Hepatocyte (in vitro differentiated cells): ENCODE results near the gene LINS1. TPM values are rescaled to one million over a fixed set of nuclear protein-coding genes. Genes with fewer than 3 reads are reported as not detected.

Experiments used
- DNase-seq: peaks from one replicate; pipeline ENCODE4 v3.0.0-alpha.2; 2016; ENCODE audit warnings: low spot score
- H2AFZ ChIP-seq: fragments of 200-600 bp; sonication (generic); 2 replicates; pipeline ENCODE4 v1.6.0; 2016; ENCODE audit warnings: antibody characterized with exemption, mild to moderate bottlenecking
- H3K27ac ChIP-seq: fragments of 200-600 bp; sonication (generic); 2 replicates; pipeline ENCODE4 v1.5.1; 2016; ENCODE audit warnings: mild to moderate bottlenecking
- H3K27me3 ChIP-seq: fragments of 200-600 bp; sonication (generic); 2 replicates; pipeline ENCODE4 v1.6.1; 2016
- H3K36me3 ChIP-seq: fragments of 200-600 bp; sonication (generic); replicated peaks from 2 replicates; pipeline ENCODE4 v1.5.1; 2016; ENCODE audit warnings: low read depth; ENCODE audit not compliant: insufficient read depth
- H3K4me1 ChIP-seq: fragments of 200-600 bp; sonication (generic); 2 replicates; pipeline ENCODE4 v1.5.1; 2016; ENCODE audit warnings: mild to moderate bottlenecking, moderate library complexity; ENCODE audit not compliant: insufficient read depth
- H3K4me2 ChIP-seq: fragments of 200-600 bp; sonication (generic); 2 replicates; pipeline ENCODE4 v1.6.0; 2016
- H3K4me3 ChIP-seq: fragments of 200-600 bp; sonication (generic); 2 replicates; pipeline ENCODE4 v1.5.1; 2016; ENCODE audit warnings: mild to moderate bottlenecking
- H3K79me2 ChIP-seq: fragments of 200-600 bp; sonication (generic); 2 replicates; pipeline ENCODE4 v1.6.0; 2017; ENCODE audit warnings: mild to moderate bottlenecking
- H3K9me2 ChIP-seq: fragments of 200-600 bp; sonication (generic); replicated peaks from 2 replicates; pipeline ENCODE4 v1.6.0; 2017; ENCODE audit warnings: mild to moderate bottlenecking; ENCODE audit not compliant: insufficient read depth
- H3K9me3 ChIP-seq: fragments of 200-600 bp; sonication (generic); 2 replicates; pipeline ENCODE4 v1.5.1; 2016; ENCODE audit warnings: low read depth, mild to moderate bottlenecking
- H4K20me1 ChIP-seq: fragments of 200-600 bp; sonication (generic); 2 replicates; pipeline ENCODE4 v1.6.0; 2016; ENCODE audit warnings: mild to moderate bottlenecking; ENCODE audit not compliant: insufficient read depth, poor library complexity, severe bottlenecking
- EZH2 ChIP-seq: fragments of 200-600 bp; sonication (generic); IDR thresholded peaks from 2 replicates; pipeline ENCODE4 v1.6.1; 2016; ENCODE audit warnings: antibody characterized with exemption, mild to moderate bottlenecking, borderline replicate concordance
- EZH2phosphoT487 ChIP-seq: fragments of 200-600 bp; sonication (generic); IDR thresholded peaks from one replicate; pipeline ENCODE4 v1.6.1; 2018; ENCODE audit warnings: antibody characterized with exemption, mild to moderate bottlenecking, low read depth, moderate library complexity; ENCODE audit not compliant: unreplicated experiment, severe bottlenecking
- WGBS: methylation state at CpG from one replicate; pipeline ENCODE4 v1.1.6; 2016; ENCODE audit warnings: low lambda C conversion rate; ENCODE audit errors: missing lambda C conversion rate; 5-methylcytosine and 5-hydroxymethylcytosine counted together
- polyA plus RNA-seq: library from polyadenylated mRNA; unstranded; fragments of >200 nt; fragmentation: Nextera tagmentation; extraction: Ambion mirVana; gene quantifications from 2 replicates; pipeline ENCODE4 v1.2.1, GENCODE V29; 2016
- total RNA-seq: library from RNA; depleted of rRNA; stranded (reverse); fragments of >200 nt; gene quantifications from 2 replicates; pipeline ENCODE4 v1.2.3, GENCODE V29; 2014
- TF ChIP-seq, protein P1 (sequence below): fragments of 200-600 bp; sonication (generic); IDR thresholded peaks from 2 replicates; pipeline ENCODE4 v1.5.1; 2016; ENCODE audit warnings: antibody characterized with exemption, mild to moderate bottlenecking; ENCODE audit not compliant: poor library complexity

LINS1 gene
- total and polyA plus RNA-seq, 2 experiments from 2014 or later, result 8.1 to 26.3 TPM

GRCh38 chr15:100613208-100613607 is 11.2 kb upstream of the LINS1 start:
- Histone ChIP-seq H4K20me1 (no peaks in the 10 kb centered on the region), H3K27ac (no peak overlapping the region), H3K4me3 (no peak overlapping the region), H3K27me3 (no peaks in the 10 kb centered on the region), H3K4me1 (no peaks in the 10 kb centered on the region), H3K9me3 (no peaks in the 10 kb centered on the region), H3K36me3 (no peaks in the 10 kb centered on the region), H2AFZ (no peak overlapping the region), H3K9me2 (no peaks in the 10 kb centered on the region), H3K4me2 (no peak overlapping the region), H3K79me2 (peaks cover 16% of the 10 kb centered on the region)
- WGBS, result 94% methylated on average over 1 of the region's 1 CpG
- TF ChIP-seq, protein P1, sequence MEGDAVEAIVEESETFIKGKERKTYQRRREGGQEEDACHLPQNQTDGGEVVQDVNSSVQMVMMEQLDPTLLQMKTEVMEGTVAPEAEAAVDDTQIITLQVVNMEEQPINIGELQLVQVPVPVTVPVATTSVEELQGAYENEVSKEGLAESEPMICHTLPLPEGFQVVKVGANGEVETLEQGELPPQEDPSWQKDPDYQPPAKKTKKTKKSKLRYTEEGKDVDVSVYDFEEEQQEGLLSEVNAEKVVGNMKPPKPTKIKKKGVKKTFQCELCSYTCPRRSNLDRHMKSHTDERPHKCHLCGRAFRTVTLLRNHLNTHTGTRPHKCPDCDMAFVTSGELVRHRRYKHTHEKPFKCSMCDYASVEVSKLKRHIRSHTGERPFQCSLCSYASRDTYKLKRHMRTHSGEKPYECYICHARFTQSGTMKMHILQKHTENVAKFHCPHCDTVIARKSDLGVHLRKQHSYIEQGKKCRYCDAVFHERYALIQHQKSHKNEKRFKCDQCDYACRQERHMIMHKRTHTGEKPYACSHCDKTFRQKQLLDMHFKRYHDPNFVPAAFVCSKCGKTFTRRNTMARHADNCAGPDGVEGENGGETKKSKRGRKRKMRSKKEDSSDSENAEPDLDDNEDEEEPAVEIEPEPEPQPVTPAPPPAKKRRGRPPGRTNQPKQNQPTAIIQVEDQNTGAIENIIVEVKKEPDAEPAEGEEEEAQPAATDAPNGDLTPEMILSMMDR, result no peak
- DNase-seq, result no peak

DNA sequence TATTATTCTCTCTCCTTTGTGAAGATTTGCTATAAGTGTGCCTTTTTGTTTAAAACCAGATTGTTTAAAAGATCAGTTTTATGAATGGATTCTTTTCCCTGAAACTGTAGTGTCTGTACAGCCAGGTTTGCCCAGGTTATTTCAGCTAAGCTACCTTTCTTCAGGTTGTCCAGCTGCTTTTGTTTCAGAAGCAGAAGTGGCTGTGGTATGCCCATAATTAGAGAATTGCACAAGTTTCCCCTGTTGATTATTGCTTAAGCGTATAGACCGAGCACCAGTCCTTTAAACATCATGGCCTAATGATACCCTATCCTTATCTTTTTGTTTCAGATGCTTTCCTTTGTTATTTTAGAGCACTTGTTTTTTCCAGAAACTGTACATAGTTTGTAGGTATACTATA is 10.6 kb upstream of the LINS1 start:
- Histone ChIP-seq H3K4me3 (no peak overlapping the region), H3K36me3 (no peaks in the 10 kb centered on the region)
- 90% methylated on average over 2 of the region's 2 CpGs for WGBS

GRCh38 chr15:100602823-100603393 is 924 bp upstream of the LINS1 start:
- H3K4me3 ChIP-seq, result peak overlapping the region; percentile 43
- H3K4me1 ChIP-seq, result peaks cover 7% of the 10 kb centered on the region
- peak; percentile 32 for DNase-seq
- no peaks in the 10 kb centered on the region for H3K9me3 ChIP-seq
- H3K9me2 ChIP-seq, result no peaks in the 10 kb centered on the region
- no peaks in the 10 kb centered on the region for H3K36me3 ChIP-seq
- H2AFZ ChIP-seq, result peak overlapping the region; percentile 80
- H3K27me3 ChIP-seq, result no peaks in the 10 kb centered on the region
- no peaks in the 10 kb centered on the region for H4K20me1 ChIP-seq
- 2% methylated on average over 14 of the region's 16 CpGs for WGBS
- TF ChIP-seq, protein P1, result no peak
- TF ChIP-seq EZH2phosphoT487 (no peak), EZH2 (no peak)
- H3K79me2 ChIP-seq, result peaks cover 83% of the 10 kb centered on the region
- peak overlapping the region; percentile 87 for H3K27ac ChIP-seq
- H3K4me2 ChIP-seq, result peak overlapping the region; percentile 89

More for the DNA sequence above, 10.6 kb upstream of the LINS1 start:
- Histone ChIP-seq H3K4me1 (no peaks in the 10 kb centered on the region), H3K27me3 (no peaks in the 10 kb centered on the region), H4K20me1 (no peaks in the 10 kb centered on the region), H3K9me3 (no peaks in the 10 kb centered on the region), H3K4me2 (no peak overlapping the region), H2AFZ (no peak overlapping the region), H3K27ac (no peak overlapping the region), H3K9me2 (no peaks in the 10 kb centered on the region), H3K79me2 (peaks cover 20% of the 10 kb centered on the region)
- TF ChIP-seq, protein P1, result no peak
- TF ChIP-seq EZH2, result no peak
- TF ChIP-seq EZH2phosphoT487, result no peak
- DNase-seq, result no peak
